Lower leg skin (tissue), 3 donors: Measurements from ENCODE around the gene MRPL9.

Experiments
- CTCF ChIP-seq, 3 donors: fragments of 450-650 bp; IDR thresholded peaks; one replicate each; pipeline ENCODE4 v1.5.1; 2016; ENCODE audit warnings: antibody characterized with exemption in 3 of 3, mild to moderate bottlenecking in 3 of 3, moderate library complexity in 2 of 3
- POLR2A ChIP-seq, 2 donors: fragments of 450-650 bp; IDR thresholded peaks; one replicate each; pipeline ENCODE4 v1.6.1; 2016 to 2017; ENCODE audit warnings: antibody characterized with exemption in 2 of 2, mild to moderate bottlenecking in 1 of 2, moderate library complexity in 1 of 2

GRCh38 chr1:151790071-151790939, 27.0 kb upstream of the MRPL9 start, which contains the start of gene TDRKH:
- TF ChIP-seq CTCF (IDR thresholded peaks at IDR 0.05) (peak in 1 of 3 donors; percentile 70), POLR2A (IDR thresholded peaks at IDR 0.05) (no peak)
